ENCODE data around the gene PIK3CG. TPM values are rescaled to one million over a fixed set of nuclear protein-coding genes. Genes with fewer than 3 reads are reported as not detected.
"Not testable (repeated sequence)": the region's sequence is repeated elsewhere in the genome, so short reads cannot be mapped to it uniquely, and the experiment has no call there.

PIK3CG gene
- total and polyA plus RNA-seq, 7 donors: 0.92 to 6.4 (median 4.2) TPM

GRCh38 chr7:106927536-106927935 lies 62.5 kb downstream of the PIK3CG start:
- Histone ChIP-seq H3K4me3 (no peak overlapping the region), H3K36me3 (no peaks in the 10 kb centered on the region), H3K9me3 (no peaks in the 10 kb centered on the region), H3K4me1 (no peaks in the 10 kb centered on the region), H3K27me3 (no peaks in the 10 kb centered on the region), H3K27ac (no peak overlapping the region)
- 34 to 61% methylated on average over 2 of the region's 2 CpGs for WGBS, 2 donors
- no peak for TF ChIP-seq EP300 (IDR thresholded peaks at IDR 0.05)
- TF ChIP-seq POLR2A (IDR thresholded peaks at IDR 0.05): no peak
- no peak for TF ChIP-seq CTCF (IDR thresholded peaks at IDR 0.05)
- TF ChIP-seq POLR2AphosphoS5 (IDR thresholded peaks at IDR 0.05): no peak
- no peak for DNase-seq
- intact Hi-C loops (cut with DNase I): no loop called here

GRCh38 chr7:106929616-106930015 lies 64.5 kb downstream of the PIK3CG start:
- 74 to 81% methylated on average over 2 of the region's 2 CpGs for WGBS, 2 donors
- intact Hi-C loops (cut with DNase I); H3K27ac ChIP-seq: not testable (repeated sequence)

GRCh38 chr7:106936236-106936635 lies 71.2 kb downstream of the PIK3CG start:
- intact Hi-C loops (cut with DNase I): no loop called here
- WGBS, 2 donors: 94 to 97% methylated on average over 6 of the region's 6 CpGs

More at GRCh38 chr7:106929616-106930015, 64.5 kb downstream of the PIK3CG start:
- not testable (repeated sequence) for H3K4me1 ChIP-seq, H3K36me3 ChIP-seq, H3K4me3 ChIP-seq, H3K27me3 ChIP-seq, H3K9me3 ChIP-seq, DNase-seq

GRCh38 chr7:106938122-106938521 lies 73.0 kb downstream of the PIK3CG start:
- H3K9me3 ChIP-seq; H3K4me3 ChIP-seq; H3K36me3 ChIP-seq; intact Hi-C loops (cut with DNase I); H3K27me3 ChIP-seq; H3K4me1 ChIP-seq; H3K27ac ChIP-seq; DNase-seq: not testable (repeated sequence)
- 77 to 88% methylated on average over 7 of the region's 7 CpGs for WGBS, 2 donors

More at GRCh38 chr7:106936236-106936635, 71.2 kb downstream of the PIK3CG start:
- Histone ChIP-seq H3K4me1 (no peaks in the 10 kb centered on the region), H3K9me3 (no peaks in the 10 kb centered on the region), H3K27me3 (no peaks in the 10 kb centered on the region), H3K4me3 (no peak overlapping the region), H3K36me3 (no peaks in the 10 kb centered on the region), H3K27ac (no peak overlapping the region)
- DNase-seq: no peak
- TF ChIP-seq POLR2A (IDR thresholded peaks at IDR 0.05) (no peak), POLR2AphosphoS5 (IDR thresholded peaks at IDR 0.05) (no peak), EP300 (IDR thresholded peaks at IDR 0.05) (no peak), CTCF (IDR thresholded peaks at IDR 0.05) (no peak)

GRCh38 chr7:106938803-106939202 lies 73.7 kb downstream of the PIK3CG start:
- Histone ChIP-seq H3K36me3 (no peaks in the 10 kb centered on the region), H3K27me3 (no peaks in the 10 kb centered on the region), H3K9me3 (no peaks in the 10 kb centered on the region), H3K4me1 (no peaks in the 10 kb centered on the region), H3K4me3 (no peak overlapping the region), H3K27ac (no peak overlapping the region)
- intact Hi-C loops (cut with DNase I): no loop called here
- 91 to 94% methylated on average over 5 of the region's 5 CpGs for WGBS, 2 donors
- no peak for TF ChIP-seq CTCF (IDR thresholded peaks at IDR 0.05)
- TF ChIP-seq EP300 (IDR thresholded peaks at IDR 0.05): no peak
- DNase-seq: no peak

GRCh38 chr7:106944035-106944665 lies 79.1 kb downstream of the PIK3CG start:
- WGBS, 2 donors: 80 to 88% methylated on average over 9 of the region's 9 CpGs
- H3K9me3 ChIP-seq: no peaks in the 10 kb centered on the region
- H3K4me1 ChIP-seq: no peaks in the 10 kb centered on the region
- no peaks in the 10 kb centered on the region for H3K27me3 ChIP-seq
- H3K4me3 ChIP-seq: no peak overlapping the region
- TF ChIP-seq CTCF (IDR thresholded peaks at IDR 0.05): no peak
- TF ChIP-seq POLR2A (IDR thresholded peaks at IDR 0.05): no peak
- no peak for TF ChIP-seq POLR2AphosphoS5 (IDR thresholded peaks at IDR 0.05)
- TF ChIP-seq EP300 (IDR thresholded peaks at IDR 0.05): no peak
- no peaks in the 10 kb centered on the region for H3K36me3 ChIP-seq
- DNase-seq: no peak
- intact Hi-C loops (cut with DNase I): no loop called here
- no peak overlapping the region for H3K27ac ChIP-seq
